ENCODE data around the gene GLB1L.

The GLB1L gene

DNA sequence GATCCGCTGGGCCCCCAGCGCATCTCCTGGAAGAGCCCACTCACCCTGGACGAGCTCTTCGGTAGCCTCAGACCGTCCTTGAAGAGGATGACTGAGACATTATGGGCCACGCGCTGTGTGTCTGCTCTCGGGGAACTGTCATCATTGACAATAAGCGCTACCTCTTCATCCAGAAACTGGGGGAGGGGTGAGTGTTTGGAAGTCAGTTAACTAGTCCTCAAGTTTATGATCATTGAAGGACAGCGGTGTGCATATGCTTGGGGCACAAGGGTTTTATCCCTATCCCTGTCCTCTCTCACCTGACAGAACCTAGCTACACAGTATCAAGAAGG, 621 bp upstream of the GLB1L start:
- ChIA-PET POLR2A (interaction anchor here (0.9 to 1.9 kb wide), 4 partner anchors 16 to 70 kb away, joined by 3 to 12 read pairs (median 4); partner anchors contain the start of genes ANKZF1, ATG9A and CNPPD1), CTCF (interaction anchor here (0.8 to 2.6 kb wide), 8 partner anchors 9 to 87 kb away, joined by 3 to 24 read pairs (median 9); partner anchors contain the start of genes ANKZF1, ATG9A, DNAJB2 and TUBA4A)
- peak overlapping the region; percentile 50 to 96 (median 91) for H3K4me3 ChIP-seq (ENCODE audit: control insufficient read depth in 1 of 7, extremely low read depth in 1 of 7, insufficient read depth in 4 of 7, low read depth in 2 of 7, low read length in 6 of 7)
- DNase-seq = no peak
- H3K9me3 ChIP-seq (ENCODE audit: control extremely low read depth in 1 of 5, control insufficient read depth in 4 of 5, insufficient read depth in 2 of 5, low read depth in 1 of 5, low read length in 4 of 5) = no peaks in the 10 kb centered on the region
- peaks cover 48 to 70% (median 66%) of the 10 kb centered on the region in 4 experiments for H3K4me1 ChIP-seq (ENCODE audit: control extremely low read depth in 1 of 4, control insufficient read depth in 4 of 4, insufficient read depth in 4 of 4, low read length in 3 of 4)
- 10% methylated on average over 7 of the region's 10 CpGs for WGBS (ENCODE audit: insufficient coverage)
- peaks cover 0 to 14% (median 11%) of the 10 kb centered on the region in 4 experiments for H3K36me3 ChIP-seq (ENCODE audit: control insufficient read depth in 4 of 4, insufficient read depth in 4 of 4, low read length in 3 of 4)
- H3K27me3 ChIP-seq (replicated peaks in 2 of 5; ENCODE audit: control insufficient read depth in 4 of 5, insufficient read depth in 5 of 5, low read length in 4 of 5) = no peaks in the 10 kb centered on the region
- peak overlapping the region; percentile 80 to 94 for H3K27ac ChIP-seq (ENCODE audit: insufficient read depth in 1 of 2, low read depth in 1 of 2, low read length in 2 of 2, poor library complexity in 1 of 2, severe bottlenecking in 2 of 2)

DNA sequence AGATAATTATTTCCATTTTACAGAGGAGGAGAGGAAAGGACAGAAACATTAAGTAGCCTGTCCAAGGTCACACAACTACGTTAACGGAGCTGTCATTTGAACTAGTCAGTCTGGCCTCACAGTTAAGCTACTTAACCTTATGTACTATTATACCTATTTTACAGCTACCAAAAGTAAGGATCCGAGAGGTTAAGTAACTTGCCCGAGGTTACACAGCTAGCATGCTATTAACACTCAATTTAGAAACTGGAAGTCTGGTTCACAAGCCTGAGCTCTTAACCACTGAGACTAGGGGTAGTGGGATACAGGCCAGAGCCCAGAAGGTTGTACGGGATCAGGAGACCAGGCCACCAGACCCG, 476 bp downstream of the GLB1L start:
- ChIA-PET CTCF (interaction anchor here (0.8 to 2.6 kb wide), 15 partner anchors 9 to 85 kb away, joined by 3 to 24 read pairs (median 5); partner anchors contain the start of genes ANKZF1, ATG9A, CNPPD1 and DNAJB2), POLR2A (interaction anchor here (0.6 to 2.1 kb wide), 5 partner anchors 9 to 69 kb away, joined by 3 to 12 read pairs (median 4); partner anchors contain the start of genes ABCB6, ANKZF1, ATG9A and CNPPD1)
- peak overlapping the region; percentile 80 to 94 for H3K27ac ChIP-seq (ENCODE audit: insufficient read depth in 1 of 2, low read depth in 1 of 2, low read length in 2 of 2, poor library complexity in 1 of 2, severe bottlenecking in 2 of 2)
- WGBS (ENCODE audit: insufficient coverage) = 67% methylated on average over 3 of the region's 6 CpGs
- no peaks in the 10 kb centered on the region for H3K9me3 ChIP-seq (ENCODE audit: control extremely low read depth in 1 of 5, control insufficient read depth in 4 of 5, insufficient read depth in 2 of 5, low read depth in 1 of 5, low read length in 4 of 5)
- peaks cover 0 to 9% (median 7%) of the 10 kb centered on the region in 4 experiments for H3K36me3 ChIP-seq (ENCODE audit: control insufficient read depth in 4 of 4, insufficient read depth in 4 of 4, low read length in 3 of 4)
- H3K4me3 ChIP-seq (ENCODE audit: control insufficient read depth in 1 of 7, extremely low read depth in 1 of 7, insufficient read depth in 4 of 7, low read depth in 2 of 7, low read length in 6 of 7) = peak overlapping the region; percentile 50 to 96 (median 91)
- no peaks in the 10 kb centered on the region for H3K27me3 ChIP-seq (replicated peaks in 2 of 5; ENCODE audit: control insufficient read depth in 4 of 5, insufficient read depth in 5 of 5, low read length in 4 of 5)
- no peak for DNase-seq
- H3K4me1 ChIP-seq (ENCODE audit: control extremely low read depth in 1 of 4, control insufficient read depth in 4 of 4, insufficient read depth in 4 of 4, low read length in 3 of 4) = peaks cover 43 to 61% (median 56%) of the 10 kb centered on the region in 4 experiments

DNA sequence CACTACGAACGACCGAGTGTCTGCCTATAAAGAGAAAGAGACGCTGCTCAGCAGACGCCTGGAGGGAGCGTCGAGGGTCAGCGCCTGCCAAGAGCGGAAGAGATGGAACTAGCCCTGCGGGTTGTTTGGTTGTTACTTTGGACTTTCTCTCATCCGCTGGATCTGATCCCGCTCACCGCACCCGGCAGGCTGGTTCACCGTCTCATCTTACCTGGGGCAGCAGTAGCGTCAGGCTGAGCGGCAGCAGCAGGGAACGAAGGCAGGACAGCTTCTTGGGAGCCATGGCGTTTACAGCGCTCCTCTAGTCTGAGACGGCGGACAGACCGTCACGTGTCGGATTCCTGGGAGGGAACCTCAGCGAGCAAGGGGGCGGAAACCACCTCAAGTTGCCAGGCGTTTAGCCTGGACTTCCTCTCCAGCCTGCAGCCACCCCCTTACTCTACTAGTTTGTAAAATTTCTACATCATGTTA, 1.9 kb downstream of the GLB1L start:
- H3K27ac ChIP-seq (ENCODE audit: insufficient read depth in 1 of 2, low read depth in 1 of 2, low read length in 2 of 2, poor library complexity in 1 of 2, severe bottlenecking in 2 of 2) = no peak overlapping the region

DNA sequence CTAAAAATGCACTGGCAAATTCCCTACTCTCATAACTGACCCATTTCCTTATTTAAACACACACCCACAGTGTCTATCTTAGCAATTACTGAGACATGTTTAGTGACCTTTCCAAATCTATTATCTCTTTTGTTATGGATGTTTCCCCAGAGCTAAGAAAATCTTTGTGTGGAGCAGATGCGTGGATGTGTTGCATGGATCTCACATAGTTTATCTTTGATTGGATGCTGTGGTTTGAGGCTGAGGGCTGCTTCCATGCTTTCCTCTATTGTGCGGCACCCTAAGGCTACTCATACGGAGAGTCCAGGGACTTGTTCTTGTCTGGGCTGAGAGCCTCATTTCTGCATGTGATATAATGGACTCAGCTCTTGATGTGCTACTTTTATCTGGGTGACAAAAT, 10.9 kb downstream of the GLB1L start:
- POLR2A ChIA-PET = no interaction called here
- no peaks in the 10 kb centered on the region for H3K9me3 ChIP-seq (ENCODE audit: control extremely low read depth in 1 of 5, control insufficient read depth in 4 of 5, insufficient read depth in 2 of 5, low read depth in 1 of 5, low read length in 4 of 5)
- H3K4me3 ChIP-seq (ENCODE audit: control insufficient read depth in 1 of 7, extremely low read depth in 1 of 7, insufficient read depth in 4 of 7, low read depth in 2 of 7, low read length in 6 of 7) = no peak overlapping the region
- H3K4me1 ChIP-seq (ENCODE audit: control extremely low read depth in 1 of 4, control insufficient read depth in 4 of 4, insufficient read depth in 4 of 4, low read length in 3 of 4) = peaks cover 3 to 15% (median 12%) of the 10 kb centered on the region in 4 experiments
- no peak for DNase-seq
- CTCF ChIA-PET = interaction anchor here (0.9 to 1.8 kb wide), 3 partner anchors 10 to 26 kb away, joined by 3 to 8 read pairs (median 3); partner anchors contain the start of genes GLB1L and STK16
- peaks cover 32 to 75% (median 51%) of the 10 kb centered on the region in 4 experiments for H3K36me3 ChIP-seq (ENCODE audit: control insufficient read depth in 4 of 4, insufficient read depth in 4 of 4, low read length in 3 of 4)
- no peaks in the 10 kb centered on the region for H3K27me3 ChIP-seq (replicated peaks in 2 of 5; ENCODE audit: control insufficient read depth in 4 of 5, insufficient read depth in 5 of 5, low read length in 4 of 5)
- WGBS (ENCODE audit: insufficient coverage) = 100% methylated on average over 1 of the region's 3 CpGs
- H3K27ac ChIP-seq (ENCODE audit: insufficient read depth in 1 of 2, low read depth in 1 of 2, low read length in 2 of 2, poor library complexity in 1 of 2, severe bottlenecking in 2 of 2) = no peak overlapping the region

More for the DNA sequence above, 1.9 kb downstream of the GLB1L start:
- WGBS (ENCODE audit: insufficient coverage) = 60% methylated on average over 28 of the region's 28 CpGs
- ChIA-PET POLR2A (interaction anchor here (0.8 kb wide), 1 partner anchor 192 kb away, joined by 3 read pairs; no protein-coding TSS in a partner anchor), CTCF (no interaction called here)
- H3K27me3 ChIP-seq (replicated peaks in 2 of 5; ENCODE audit: control insufficient read depth in 4 of 5, insufficient read depth in 5 of 5, low read length in 4 of 5) = no peaks in the 10 kb centered on the region
- peak in 2 of 3 donors; percentile 59 to 66 for DNase-seq
- H3K4me1 ChIP-seq (ENCODE audit: control extremely low read depth in 1 of 4, control insufficient read depth in 4 of 4, insufficient read depth in 4 of 4, low read length in 3 of 4) = peaks cover 32 to 46% (median 42%) of the 10 kb centered on the region in 4 experiments
- H3K9me3 ChIP-seq (ENCODE audit: control extremely low read depth in 1 of 5, control insufficient read depth in 4 of 5, insufficient read depth in 2 of 5, low read depth in 1 of 5, low read length in 4 of 5) = no peaks in the 10 kb centered on the region
- peaks cover 2 to 21% (median 9%) of the 10 kb centered on the region in 4 experiments for H3K36me3 ChIP-seq (ENCODE audit: control insufficient read depth in 4 of 4, insufficient read depth in 4 of 4, low read length in 3 of 4)
- peak overlapping the region in 4 of 7 experiments; percentile 11 to 62 (median 48) for H3K4me3 ChIP-seq (ENCODE audit: control insufficient read depth in 1 of 7, extremely low read depth in 1 of 7, insufficient read depth in 4 of 7, low read depth in 2 of 7, low read length in 6 of 7)

DNA sequence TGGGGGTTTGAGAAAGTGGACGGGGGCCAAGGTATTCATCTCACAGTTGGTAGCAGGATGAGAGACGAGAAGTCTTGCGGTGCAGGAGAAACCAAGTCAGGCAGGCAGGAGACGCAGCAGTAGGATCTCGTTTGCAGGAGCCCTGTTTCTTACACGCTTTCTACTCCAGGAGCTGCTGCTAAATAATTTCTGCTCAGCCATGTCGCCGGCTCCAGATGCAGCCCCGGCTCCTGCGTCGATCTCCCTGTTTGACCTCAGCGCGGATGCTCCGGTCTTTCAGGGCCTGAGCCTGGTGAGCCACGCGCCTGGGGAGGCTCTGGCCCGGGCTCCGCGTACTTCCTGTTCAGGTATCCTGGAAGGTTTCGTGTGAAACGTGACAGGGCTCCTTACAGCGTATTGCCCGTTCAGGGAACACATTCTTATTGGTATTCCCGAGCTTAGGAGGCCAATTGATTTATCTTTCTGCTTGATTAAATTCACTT, 15.1 kb downstream of the GLB1L start:
- peak overlapping the region; percentile 85 to 90 for H3K27ac ChIP-seq (ENCODE audit: insufficient read depth in 1 of 2, low read depth in 1 of 2, low read length in 2 of 2, poor library complexity in 1 of 2, severe bottlenecking in 2 of 2)
- WGBS (ENCODE audit: insufficient coverage) = 0% methylated on average over 21 of the region's 24 CpGs
- POLR2A ChIA-PET = interaction anchor here (1.0 to 2.0 kb wide), 6 partner anchors 11 to 65 kb away, joined by 3 to 12 read pairs (median 4); partner anchors contain the start of genes ABCB6, DNAJB2, GLB1L and STK16
- H3K27me3 ChIP-seq (replicated peaks in 2 of 5; ENCODE audit: control insufficient read depth in 4 of 5, insufficient read depth in 5 of 5, low read length in 4 of 5) = no peaks in the 10 kb centered on the region
- peaks cover 19 to 52% (median 30%) of the 10 kb centered on the region in 4 experiments for H3K36me3 ChIP-seq (ENCODE audit: control insufficient read depth in 4 of 4, insufficient read depth in 4 of 4, low read length in 3 of 4)
- peaks cover 9 to 38% (median 35%) of the 10 kb centered on the region in 4 experiments for H3K4me1 ChIP-seq (ENCODE audit: control extremely low read depth in 1 of 4, control insufficient read depth in 4 of 4, insufficient read depth in 4 of 4, low read length in 3 of 4)
- no peaks in the 10 kb centered on the region for H3K9me3 ChIP-seq (ENCODE audit: control extremely low read depth in 1 of 5, control insufficient read depth in 4 of 5, insufficient read depth in 2 of 5, low read depth in 1 of 5, low read length in 4 of 5)
- CTCF ChIA-PET = interaction anchor here (0.8 to 5.2 kb wide), 12 partner anchors 9 to 66 kb away, joined by 3 to 41 read pairs (median 4); partner anchors contain the start of genes DNAJB2, GLB1L, STK16 and TUBA4A
- H3K4me3 ChIP-seq (ENCODE audit: control insufficient read depth in 1 of 7, extremely low read depth in 1 of 7, insufficient read depth in 4 of 7, low read depth in 2 of 7, low read length in 6 of 7) = peak overlapping the region; percentile 60 to 98 (median 91)
- DNase-seq = peak in 1 of 3 donors; percentile 39

DNA sequence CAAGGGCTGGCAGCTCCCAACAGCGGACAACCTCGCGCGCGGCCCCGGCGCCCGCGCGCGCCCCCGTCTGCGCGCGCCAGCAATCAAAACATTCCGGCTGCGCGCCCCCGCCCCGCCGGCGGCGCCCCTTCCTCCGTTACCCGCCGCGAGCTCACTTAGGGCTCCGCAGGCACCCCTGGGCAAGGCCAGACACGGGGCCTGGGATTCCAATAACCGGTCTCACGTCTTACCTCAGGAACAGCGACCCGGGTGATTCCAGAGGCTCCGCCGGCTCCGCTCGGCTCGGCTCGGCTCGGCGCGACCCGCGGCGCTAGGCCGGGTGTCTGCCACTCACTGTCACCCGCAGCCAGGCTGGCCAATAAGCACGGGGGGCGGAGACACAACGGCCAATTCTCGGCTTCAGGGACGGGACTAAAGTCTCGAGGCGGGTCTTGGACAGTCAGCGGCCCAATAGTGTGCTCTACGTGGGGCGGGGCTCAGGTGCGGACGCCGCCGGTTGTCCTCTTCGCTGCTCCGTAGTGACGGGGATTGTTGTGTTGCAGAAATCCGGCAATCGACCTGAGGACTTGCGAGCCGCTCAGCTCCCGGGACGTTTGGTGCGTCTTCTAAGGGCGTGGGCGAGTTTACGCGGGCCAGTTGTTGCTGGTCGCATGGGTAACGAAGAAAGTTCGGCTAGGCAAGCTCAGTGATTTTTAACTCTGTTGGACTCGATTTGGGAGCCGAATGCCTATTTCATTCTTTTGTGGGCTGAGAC, 15.8 kb downstream of the GLB1L start, which contains the start of the genes ANKZF1 and ATG9A:
Gene ANKZF1 (plus strand): TSS at position 502 of the 754 bp plus-strand sequence. CDS start 452 bp downstream, outside the sequence.
Gene ATG9A (minus strand): TSS at position 332 of the 754 bp plus-strand sequence. CDS start 1,612 bp downstream, outside the sequence.
- POLR2A ChIA-PET = interaction anchor here (0.7 to 2.0 kb wide), 9 partner anchors 11 to 65 kb away, joined by 3 to 12 read pairs (median 4); partner anchors contain the start of genes ABCB6, DNAJB2, GLB1L and STK16
- under 1% methylated on average over 68 of the region's 80 CpGs for WGBS (ENCODE audit: insufficient coverage)

More for the DNA sequence above, 15.8 kb downstream of the GLB1L start, which contains the start of the genes ANKZF1 and ATG9A:
- peaks cover 20 to 52% (median 30%) of the 10 kb centered on the region in 4 experiments for H3K36me3 ChIP-seq (ENCODE audit: control insufficient read depth in 4 of 4, insufficient read depth in 4 of 4, low read length in 3 of 4)
- DNase-seq = peak; percentile 97 to 99 (median 99)
- H3K4me1 ChIP-seq (ENCODE audit: control extremely low read depth in 1 of 4, control insufficient read depth in 4 of 4, insufficient read depth in 4 of 4, low read length in 3 of 4) = peaks cover 10 to 41% (median 36%) of the 10 kb centered on the region in 4 experiments
- H3K27me3 ChIP-seq (replicated peaks in 2 of 5; ENCODE audit: control insufficient read depth in 4 of 5, insufficient read depth in 5 of 5, low read length in 4 of 5) = no peaks in the 10 kb centered on the region
- peak within 1 kb of the TSS; percentile 60 to 98 (median 91) for H3K4me3 ChIP-seq (ENCODE audit: control insufficient read depth in 1 of 7, extremely low read depth in 1 of 7, insufficient read depth in 4 of 7, low read depth in 2 of 7, low read length in 6 of 7)
- CTCF ChIA-PET = interaction anchor here (0.9 to 5.2 kb wide), 11 partner anchors 10 to 66 kb away, joined by 3 to 41 read pairs (median 5); partner anchors contain the start of genes DNAJB2, GLB1L, STK16 and TUBA4A
- H3K27ac ChIP-seq (ENCODE audit: insufficient read depth in 1 of 2, low read depth in 1 of 2, low read length in 2 of 2, poor library complexity in 1 of 2, severe bottlenecking in 2 of 2) = peak within 1 kb of the TSS; percentile 85 to 90
- H3K9me3 ChIP-seq (ENCODE audit: control extremely low read depth in 1 of 5, control insufficient read depth in 4 of 5, insufficient read depth in 2 of 5, low read depth in 1 of 5, low read length in 4 of 5) = no peaks in the 10 kb centered on the region
